Right ventricle myocardium superior (tissue), 1 donor: ENCODE data around the gene DIP2C. TPM values are rescaled to one million over a fixed set of nuclear protein-coding genes. Genes with fewer than 3 reads are reported as not detected.
"Not testable (repeated sequence)": the region's sequence is repeated elsewhere in the genome, so short reads cannot be mapped to it uniquely, and the experiment has no call there.

Source experiments
- ATAC-seq: fragments of 200-7000 bp; cut with Tn5 transposase; one replicate; pipeline ENCODE4 v1.9.1; 2020; ENCODE audit warnings: mild to moderate bottlenecking; ENCODE audit not compliant: poor library complexity
- DNase-seq: peaks from one replicate; pipeline ENCODE4 v3.0.0-alpha.2; 2020
- intact Hi-C: fragments of 100-400 bp; cut with DNase I; formaldehyde crosslinking; loops from one replicate; pipeline ENCODE4 v1.11.2; 2022
- total RNA-seq: library from RNA; stranded (reverse); fragmentation: NEBNext Ultra II Directional; extraction: Animal tissue kit (Norgen Biotek cat#: 25700); gene quantifications from one replicate; pipeline ENCODE4 v1.2.1, GENCODE V29; 2021
- donor health status: DM: no; HTN: yes; CAD: no; lungs with severe emphysema.

Gene DIP2C
- total RNA-seq, 1 donor from 2014 or later = 29.1 TPM

DNA sequence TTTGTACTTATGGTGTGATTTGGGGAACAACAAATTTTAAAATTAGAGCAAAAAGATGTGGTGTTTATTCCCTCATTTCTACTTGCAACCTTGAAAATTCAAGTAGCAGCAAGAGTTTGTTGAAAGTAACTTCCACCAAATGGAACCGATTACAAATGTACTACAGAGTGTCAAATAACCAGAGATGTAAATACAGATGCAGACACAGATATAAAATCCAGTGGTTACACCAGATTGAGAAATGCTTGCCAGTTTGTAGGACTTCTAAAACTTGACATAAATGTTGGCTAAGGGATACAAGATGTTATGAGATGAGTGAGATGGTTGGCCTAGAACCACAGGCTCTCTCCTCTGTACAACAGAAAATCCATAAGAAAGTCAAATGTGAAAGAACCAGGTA is 162.1 kb downstream of the DIP2C start:
- ATAC-seq (no peak), DNase-seq (no peak)
- intact Hi-C loops = no loop called here

DNA sequence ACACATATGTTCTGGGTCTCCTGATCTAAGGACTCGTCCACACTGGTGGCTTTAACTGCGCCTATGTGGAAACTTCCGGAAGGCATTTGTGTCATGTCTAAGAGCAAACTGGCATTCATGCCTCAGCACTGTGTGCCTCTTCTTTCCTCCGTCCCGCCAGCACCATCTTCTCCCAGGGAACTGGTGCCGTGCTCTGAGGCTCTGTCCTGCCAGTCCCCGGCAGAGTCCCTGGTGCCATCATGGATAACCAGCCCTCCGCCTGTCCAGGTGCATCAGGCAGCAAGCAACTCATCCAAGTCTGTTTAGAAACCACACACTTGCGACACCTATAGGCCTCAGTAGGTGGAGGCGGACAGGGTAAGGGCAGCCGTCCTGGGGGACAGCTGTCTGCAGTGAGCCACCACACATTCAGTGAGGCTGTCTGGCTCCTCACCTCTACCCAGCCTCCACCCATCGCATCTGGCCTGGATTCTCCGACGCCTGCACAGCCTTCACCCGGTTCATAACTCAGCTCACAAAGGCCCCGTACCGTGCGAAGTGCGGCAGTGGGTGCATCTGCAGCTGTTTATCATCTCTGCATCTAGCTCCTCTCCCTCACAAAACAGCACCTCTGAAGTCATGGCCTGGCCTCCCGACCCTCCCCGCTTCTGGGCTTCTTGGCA is 162.7 kb downstream of the DIP2C start:
- ATAC-seq (no peak), DNase-seq (no peak)
- intact Hi-C loops = no loop called here

DNA sequence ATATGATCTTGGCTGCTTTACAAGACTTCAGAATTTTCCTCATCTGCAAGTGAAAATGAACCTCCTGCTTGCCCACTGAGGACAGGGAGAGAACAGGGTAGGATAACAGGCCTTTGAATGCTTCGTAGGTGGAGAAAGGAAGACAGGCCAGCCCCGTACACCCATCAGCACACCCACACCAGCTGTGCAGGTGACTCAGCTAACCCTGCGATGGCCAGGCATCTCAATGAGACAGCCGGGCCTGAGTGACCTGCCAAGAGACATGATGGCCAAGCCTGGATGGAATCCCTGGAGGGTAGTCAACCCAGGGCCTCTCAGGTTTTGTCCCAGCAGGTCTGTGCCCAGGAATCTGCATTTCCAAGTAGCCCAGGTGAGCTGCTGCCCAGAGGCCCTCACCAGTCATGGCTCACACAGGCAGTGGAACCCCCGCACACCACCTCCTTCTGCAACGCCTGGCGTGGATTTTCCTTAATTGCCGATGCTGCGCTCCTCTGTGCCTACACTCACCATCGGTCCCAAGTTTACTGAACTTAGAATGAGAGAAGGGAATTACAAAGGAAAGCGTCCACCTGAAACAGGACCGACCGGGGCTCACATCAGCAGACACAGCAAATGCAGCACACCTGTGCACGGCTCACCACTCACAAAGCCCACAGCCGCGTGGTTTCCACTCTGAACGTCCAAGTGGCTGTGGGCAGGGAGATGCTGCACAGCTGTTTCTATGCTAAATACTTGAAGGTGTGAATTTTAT is 163.7 kb downstream of the DIP2C start:
- intact Hi-C loops = no loop called here
- ATAC-seq (peak; percentile 37), DNase-seq (no peak)

DNA sequence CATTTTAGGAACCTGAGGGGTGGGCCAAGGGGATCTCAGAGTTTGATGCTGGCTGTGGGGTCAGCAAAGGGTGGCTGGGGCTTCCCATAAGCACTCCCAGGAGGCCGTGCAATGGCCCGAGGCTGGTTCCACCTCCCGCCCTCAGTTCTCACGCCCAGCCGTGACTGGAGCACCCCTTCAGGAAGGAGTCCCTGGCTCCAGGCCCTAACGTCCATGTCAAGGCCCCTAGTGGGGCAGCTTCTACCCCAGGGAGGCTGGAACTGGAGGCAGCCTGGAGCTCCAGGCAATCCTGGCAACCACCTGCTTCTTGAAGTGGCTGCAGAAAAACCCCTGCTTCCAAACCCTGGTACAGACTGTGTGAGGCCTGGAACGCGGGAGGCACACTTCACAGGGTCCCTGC is 165.5 kb downstream of the DIP2C start:
- intact Hi-C loops = no loop called here
- DNase-seq = no peak
- no peak for ATAC-seq

DNA sequence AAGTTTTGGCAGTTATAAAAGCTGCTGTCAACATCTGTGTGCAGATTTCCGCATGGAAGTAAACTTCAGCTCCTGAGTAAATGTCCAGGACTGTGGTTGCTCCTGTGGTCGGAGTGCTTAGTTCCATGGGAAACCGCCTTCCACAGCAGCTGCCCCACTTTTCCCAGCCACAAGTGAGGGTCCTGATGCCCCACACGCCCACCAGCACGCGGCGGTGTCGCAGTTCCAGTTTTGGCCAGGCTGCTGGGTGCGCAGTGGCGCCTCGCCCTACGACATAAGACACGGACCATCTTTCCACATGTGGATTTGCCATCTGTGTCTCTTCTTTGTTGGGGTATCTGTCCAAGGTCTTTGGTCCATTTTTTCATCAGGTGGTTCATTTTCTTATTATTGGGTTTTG is 167.1 kb downstream of the DIP2C start:
- intact Hi-C loops = no loop called here
- no peak for DNase-seq

DNA sequence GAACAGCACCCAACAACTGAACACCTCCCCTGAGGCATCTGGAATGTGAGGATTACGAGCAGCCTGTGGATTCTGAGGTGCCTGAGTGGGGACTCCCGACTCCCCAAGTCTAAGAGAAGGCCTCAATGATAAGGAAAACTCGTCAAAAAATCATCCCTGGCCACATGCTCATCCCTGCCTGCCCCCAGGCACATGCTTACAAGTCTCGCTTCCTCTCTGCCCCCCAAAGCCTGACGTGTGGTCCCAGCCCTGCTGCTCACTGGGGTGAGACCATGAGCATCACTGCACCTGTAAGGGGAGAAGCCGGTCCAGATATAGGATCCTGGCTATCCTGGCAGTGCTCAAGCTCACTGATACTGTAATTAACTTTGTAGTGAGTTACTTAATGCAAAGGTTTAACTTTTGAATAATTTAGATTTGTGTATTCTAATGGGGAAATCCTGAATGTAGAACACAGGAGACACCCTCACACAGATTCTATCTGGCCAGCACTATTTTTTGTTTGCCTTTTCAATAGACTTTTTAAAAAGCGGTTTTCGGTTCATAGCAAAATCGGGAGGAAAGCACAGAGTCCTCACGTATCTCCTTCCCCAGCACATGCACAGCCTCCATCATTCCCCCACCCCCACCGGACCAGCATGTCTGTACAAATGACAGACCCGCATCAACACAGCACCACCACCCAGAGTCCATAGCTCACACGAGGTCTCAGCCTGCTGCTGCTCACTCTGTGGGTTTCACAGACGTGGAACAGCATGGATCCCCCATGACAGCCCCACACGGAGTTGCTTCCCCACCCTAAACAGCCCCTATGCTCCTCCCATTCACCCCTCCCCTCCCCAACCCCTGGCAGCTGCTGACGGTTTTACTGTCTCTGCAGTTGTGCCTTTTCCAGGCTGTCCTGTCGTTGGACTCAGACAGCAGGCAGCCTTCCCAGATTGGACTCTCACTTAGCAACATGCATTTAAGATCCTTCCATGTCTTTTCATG is 167.9 kb downstream of the DIP2C start:
- DNase-seq (no peak), ATAC-seq (peak; percentile 32)
- intact Hi-C loops = no loop called here

More for the DNA sequence above, 167.1 kb downstream of the DIP2C start:
- ATAC-seq = no peak

DNA sequence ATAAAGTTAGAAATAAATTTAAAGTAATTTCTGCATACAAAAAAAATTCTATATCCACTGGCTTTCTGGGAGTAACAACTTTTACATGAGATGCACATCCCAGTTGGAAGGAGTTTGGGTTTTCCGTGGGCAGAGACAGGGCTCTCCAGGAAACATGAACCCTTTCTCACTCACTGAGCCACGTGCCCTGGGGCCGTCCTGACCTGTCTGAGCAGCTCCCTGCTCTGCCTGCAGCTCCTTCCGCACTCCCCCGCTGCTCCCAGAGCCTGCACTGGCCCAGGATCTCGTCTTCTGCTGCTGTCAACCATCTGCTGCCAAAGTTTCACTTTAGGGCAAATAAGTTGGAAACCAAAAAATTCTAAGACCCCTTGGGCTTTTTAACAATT is 169.1 kb downstream of the DIP2C start:
- ATAC-seq (no peak), DNase-seq (no peak)
- intact Hi-C loops = no loop called here

DNA sequence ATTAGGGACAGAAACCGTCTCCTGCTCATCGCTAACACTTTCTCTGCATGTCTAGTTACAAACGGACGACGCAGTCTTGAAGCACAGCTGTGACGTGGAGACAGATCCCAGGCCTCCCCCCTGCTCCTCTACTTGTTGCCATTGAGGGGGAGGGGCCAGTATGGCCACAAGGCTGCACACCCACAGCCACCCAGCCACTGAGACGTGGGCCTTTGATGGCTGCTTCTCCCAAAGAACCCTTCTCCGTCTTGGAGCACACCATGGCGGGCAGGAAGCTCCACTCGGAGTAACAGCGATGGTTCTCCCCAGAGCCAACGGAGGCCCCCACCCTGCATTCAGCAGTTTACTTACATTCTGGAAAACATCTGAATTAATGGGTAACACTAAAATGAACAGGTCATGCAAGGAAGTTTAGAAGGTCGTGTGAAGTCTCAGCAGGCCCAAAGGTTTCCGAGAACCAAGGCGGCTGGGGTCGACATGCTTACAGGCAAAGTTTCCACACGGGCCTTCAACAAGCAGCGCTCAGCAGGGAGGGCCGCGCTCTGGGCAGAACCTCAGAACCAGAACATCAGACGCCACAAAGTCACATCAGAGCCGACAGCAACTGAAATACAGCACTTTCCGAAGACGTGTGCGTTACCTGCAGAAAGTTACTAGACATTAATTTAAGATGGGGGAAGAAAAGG is 169.6 kb downstream of the DIP2C start:
- intact Hi-C loops = no loop called here
- DNase-seq (no peak), ATAC-seq (no peak)

DNA sequence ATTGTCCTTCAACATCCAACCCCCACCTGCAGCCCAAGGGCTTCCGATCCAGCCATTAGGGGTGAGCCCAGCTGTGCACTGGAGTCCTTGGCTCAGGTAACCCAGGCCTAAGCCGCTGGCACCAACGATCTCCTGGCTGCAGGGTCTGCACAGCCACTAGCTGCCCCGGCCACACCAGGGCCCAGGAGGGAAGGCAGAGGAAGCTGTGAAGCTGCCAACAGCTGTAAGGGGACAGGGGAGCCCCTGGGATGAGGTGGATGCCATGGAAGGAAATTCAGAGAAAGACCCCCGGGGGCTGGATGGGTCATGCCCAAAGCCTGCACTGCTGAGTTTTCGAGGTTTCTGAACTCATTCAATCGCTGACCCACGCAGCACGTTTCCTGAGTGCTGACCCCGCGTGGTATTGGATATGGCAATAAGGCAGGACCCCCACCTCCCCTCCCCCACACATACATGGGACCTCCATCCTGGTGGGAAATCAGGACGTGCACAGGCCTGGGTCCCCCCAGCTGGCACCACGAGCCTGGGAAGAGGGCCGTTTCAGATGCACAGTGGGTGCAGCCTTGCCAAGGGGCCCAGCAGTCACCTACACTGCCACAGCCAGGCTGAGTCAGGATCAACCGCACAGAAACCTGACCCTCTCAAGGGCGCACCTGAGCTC is 170.3 kb downstream of the DIP2C start:
- DNase-seq = no peak
- intact Hi-C loops = no loop called here
- no peak for ATAC-seq

DNA sequence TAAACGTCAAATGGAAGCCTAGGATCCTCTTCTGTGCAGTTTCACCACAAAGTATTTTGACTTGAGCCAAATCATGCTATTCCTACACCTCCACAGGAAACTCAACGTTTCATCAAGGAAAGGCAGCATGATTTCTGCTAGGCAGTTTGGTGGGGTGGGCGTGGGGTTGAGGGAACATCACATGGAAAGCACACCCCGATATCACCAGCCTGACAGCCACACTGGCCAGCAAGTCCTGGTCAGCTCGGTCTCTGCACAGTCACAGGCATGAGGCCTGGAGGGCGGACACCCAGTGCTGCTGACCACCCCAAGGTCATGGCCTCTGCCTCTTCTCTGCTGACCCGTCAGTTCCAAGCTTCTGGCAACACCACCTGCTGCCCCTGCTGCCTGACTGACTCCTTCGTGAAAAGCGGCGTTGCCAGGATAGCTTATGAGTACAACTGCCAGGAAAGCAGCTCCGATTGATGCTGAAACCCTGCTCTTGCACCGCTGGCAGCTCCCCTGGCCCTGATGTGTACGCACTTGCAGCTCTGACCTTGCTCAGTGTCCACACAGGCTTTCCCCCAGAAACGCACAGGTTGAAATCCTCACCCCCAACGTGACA is 171.5 kb downstream of the DIP2C start:
- intact Hi-C loops = no loop called here
- ATAC-seq (no peak), DNase-seq (no peak)

DNA sequence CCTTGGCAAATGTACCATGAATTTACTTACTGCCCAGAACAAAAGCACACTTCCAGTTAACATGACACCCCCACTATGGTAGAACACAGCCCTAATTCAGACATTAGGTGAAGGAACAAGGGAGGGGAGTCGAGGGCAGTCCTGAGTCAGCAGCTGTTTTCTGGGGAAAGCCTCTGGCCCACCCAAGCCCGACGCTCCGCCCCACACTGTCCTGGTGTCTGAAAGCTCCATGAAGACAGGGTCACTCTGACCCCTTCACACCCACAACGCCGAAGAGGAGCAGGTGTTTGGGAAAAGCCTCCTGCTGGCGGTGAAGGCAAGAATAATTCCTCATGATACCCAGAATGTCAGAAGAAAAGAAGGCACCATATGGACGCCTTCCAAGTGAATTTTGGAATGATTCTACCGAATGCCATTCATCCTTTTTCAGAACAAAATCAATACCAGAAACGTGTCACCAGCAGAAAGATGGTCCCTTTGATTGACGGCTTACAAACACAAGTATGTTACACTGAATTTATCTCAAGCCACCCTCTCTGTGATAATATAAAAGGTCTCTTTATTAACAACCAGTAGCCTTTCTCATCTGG is 172.1 kb downstream of the DIP2C start:
- ATAC-seq (no peak), DNase-seq (no peak)
- intact Hi-C loops = no loop called here

DNA sequence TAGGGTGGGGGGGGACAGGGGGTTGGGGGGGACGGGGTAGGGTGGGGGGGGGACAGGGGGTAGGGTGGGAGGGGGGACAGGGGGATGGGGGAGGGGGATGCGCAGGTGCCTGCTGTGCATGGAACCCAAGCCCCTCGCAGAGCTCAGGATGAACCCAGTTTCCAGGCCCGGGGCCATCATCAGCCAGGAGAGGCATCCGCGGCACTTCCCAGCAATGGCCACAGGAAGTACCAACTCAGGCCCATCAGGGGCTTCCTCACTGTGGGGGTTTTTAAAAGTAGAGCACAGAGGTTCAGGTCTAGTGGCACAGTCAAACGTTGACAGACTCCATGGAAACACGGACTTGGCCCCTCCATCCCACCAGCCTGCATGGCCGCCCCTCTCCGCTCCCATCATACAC is 172.7 kb downstream of the DIP2C start:
- no peak for ATAC-seq
- intact Hi-C loops = no loop called here
- no peak for DNase-seq

DNA sequence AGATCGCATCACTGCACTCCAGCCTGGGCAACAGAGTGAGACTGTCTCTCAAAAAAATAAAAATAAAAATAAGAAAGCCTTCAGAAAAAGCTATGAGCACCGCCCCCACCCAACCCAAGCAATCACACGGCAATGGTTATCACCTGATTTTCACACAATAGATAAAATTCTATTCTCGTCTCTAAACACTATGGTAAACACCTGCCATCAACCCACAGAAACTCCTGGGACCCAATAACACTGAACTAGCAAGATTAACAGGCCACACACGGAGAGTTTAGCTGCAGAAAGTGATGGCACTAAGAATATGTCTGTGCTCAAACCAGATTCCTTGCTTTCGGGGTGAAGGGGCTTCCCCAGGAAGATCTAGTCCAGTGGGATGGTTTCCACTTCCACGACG is 173.8 kb downstream of the DIP2C start:
- intact Hi-C loops = no loop called here
- no peak for ATAC-seq
- no peak for DNase-seq

DNA sequence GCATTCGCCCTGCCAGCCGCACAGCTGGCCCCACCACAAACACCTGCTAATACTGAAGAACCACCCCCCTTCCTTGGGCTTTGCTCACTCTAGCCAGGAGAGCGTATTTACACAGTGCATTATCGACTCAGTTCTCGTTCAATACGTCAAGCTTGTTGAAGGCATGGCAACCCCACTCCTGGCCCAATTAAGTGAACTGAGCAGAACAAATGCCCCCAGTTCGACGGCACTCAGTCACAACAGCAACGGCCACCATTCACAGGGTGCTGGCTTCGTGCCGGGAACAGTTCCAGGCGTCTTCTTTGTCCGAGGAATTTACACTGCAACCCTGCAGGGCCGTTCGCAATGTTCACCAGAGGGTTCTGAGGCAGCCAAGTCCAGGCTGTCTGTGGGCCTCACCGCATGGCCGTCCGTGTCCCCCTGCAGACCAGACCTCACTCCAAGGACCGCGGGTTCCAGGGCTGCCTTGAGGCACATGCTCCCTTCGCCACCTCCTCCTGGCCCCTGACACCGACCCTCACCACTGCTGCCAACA is 175.3 kb downstream of the DIP2C start:
- DNase-seq (no peak), ATAC-seq (no peak)
- intact Hi-C loops = loop anchor here (5.0 kb wide), 1 partner anchor 273 kb away; no protein-coding TSS in a partner anchor

DNA sequence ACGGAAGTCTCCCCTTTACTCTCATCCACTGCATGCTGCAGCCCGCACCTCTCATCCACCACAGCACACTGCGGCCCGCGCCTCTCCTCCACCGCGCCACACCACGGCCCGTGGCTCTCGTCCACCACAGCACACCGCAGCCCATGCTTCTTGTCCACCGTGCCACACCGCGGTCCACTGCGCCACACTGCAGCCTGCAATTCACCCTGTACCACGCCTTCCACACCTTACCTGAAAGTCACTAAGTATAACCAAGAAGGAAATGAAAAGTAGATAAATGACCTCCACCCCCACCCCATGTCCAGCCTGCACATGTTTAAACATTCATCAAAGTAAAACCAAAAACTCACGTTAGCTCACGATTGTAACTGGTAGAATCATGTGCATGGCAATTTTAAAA is 176.1 kb downstream of the DIP2C start:
- ATAC-seq (no peak), DNase-seq (no peak)

DNA sequence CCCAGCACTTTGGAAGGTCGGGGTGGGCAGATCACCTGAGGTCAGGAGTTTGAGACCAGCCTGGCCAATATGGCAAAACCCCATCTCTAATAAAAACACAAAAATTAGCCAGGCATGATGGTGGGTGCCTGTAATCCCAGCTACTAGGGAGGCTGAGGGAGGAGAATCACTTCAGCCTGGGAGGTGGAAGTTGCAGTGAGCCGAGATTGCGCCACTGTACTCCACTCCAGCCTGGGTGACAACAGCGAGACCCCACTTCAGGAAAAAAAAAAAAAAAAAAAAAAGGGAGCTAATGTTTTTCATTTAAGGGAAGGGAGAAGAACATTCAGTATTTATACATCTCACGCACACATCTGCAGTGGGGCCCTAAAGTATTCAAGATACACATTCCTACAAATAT is 176.8 kb downstream of the DIP2C start:
- ATAC-seq, DNase-seq: not testable (repeated sequence)
- intact Hi-C loops = loop anchor here (5.0 kb wide), 1 partner anchor 275 kb away; no protein-coding TSS in a partner anchor

More for the DNA sequence above, 176.1 kb downstream of the DIP2C start:
- intact Hi-C loops = loop anchor here (5.0 kb wide), 1 partner anchor 274 kb away; no protein-coding TSS in a partner anchor

DNA sequence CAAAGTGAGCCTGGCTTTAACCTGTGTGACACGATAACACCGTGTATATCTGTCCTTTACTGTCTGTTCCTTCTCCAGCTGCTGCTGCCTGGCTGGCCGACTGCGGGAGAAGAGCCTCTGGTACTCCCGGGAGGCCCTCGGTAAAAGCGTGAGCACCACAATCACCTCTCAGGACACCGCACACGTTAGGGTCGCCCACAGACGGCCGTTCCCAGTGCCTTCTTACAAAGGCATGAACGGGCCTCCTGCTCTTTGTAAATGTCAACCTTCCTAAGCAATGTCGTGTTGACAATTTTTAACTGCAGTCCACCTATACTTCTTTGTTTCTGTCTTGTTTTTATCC is 177.6 kb downstream of the DIP2C start:
- intact Hi-C loops = loop anchor here (5.0 kb wide), 1 partner anchor 275 kb away; no protein-coding TSS in a partner anchor
- no peak for DNase-seq
- ATAC-seq = peak; percentile 9
